Mesenchymal stem cell (in vitro differentiated cells and primary cell): ENCODE measurements around the gene DOK7.

Source experiments
- DNase-seq: peaks from one replicate; pipeline ENCODE4 v3.0.0-alpha.2; 2013
- H2AFZ ChIP-seq: one replicate; pipeline ENCODE4 v1.6.1; 2013; ENCODE audit warnings: low read depth, mild to moderate bottlenecking, control low read depth, inconsistent platforms, low read length, moderate library complexity
- H2AK5ac ChIP-seq: 2 replicates; pipeline ENCODE4 v1.6.1; 2013; ENCODE audit warnings: low read length, moderate library complexity, mild to moderate bottlenecking, inconsistent platforms; ENCODE audit not compliant: severe bottlenecking
- H2BK120ac ChIP-seq: one replicate; pipeline ENCODE4 v1.6.1; 2013; ENCODE audit warnings: low read depth, mild to moderate bottlenecking, inconsistent platforms, low read length, moderate library complexity
- H2BK12ac ChIP-seq, 2 experiments: one replicate each; pipeline ENCODE4 v1.6.1; 2013; ENCODE audit warnings: inconsistent platforms in 2 of 2, low read length in 2 of 2, mild to moderate bottlenecking in 2 of 2, moderate library complexity in 2 of 2, control low read depth in 1 of 2
- H2BK15ac ChIP-seq: one replicate; pipeline ENCODE4 v1.6.1; 2013; ENCODE audit warnings: mild to moderate bottlenecking, low read depth, inconsistent platforms; ENCODE audit not compliant: poor library complexity, severe bottlenecking
- H2BK5ac ChIP-seq: 2 replicates; pipeline ENCODE4 v1.6.1; 2013; ENCODE audit warnings: low read depth, mild to moderate bottlenecking, low read length, control low read depth, inconsistent platforms; ENCODE audit not compliant: poor library complexity, severe bottlenecking
- H3K14ac ChIP-seq, 2 experiments: one replicate each; pipeline ENCODE4 v1.6.1; 2013; ENCODE audit warnings: inconsistent platforms in 2 of 2, low read length in 2 of 2, control low read depth in 1 of 2, mild to moderate bottlenecking in 1 of 2, moderate library complexity in 1 of 2
- H3K18ac ChIP-seq, 2 experiments: one replicate each; pipeline ENCODE4 v1.6.1; 2013; ENCODE audit warnings: inconsistent platforms in 2 of 2, low read length in 2 of 2, control low read depth in 1 of 2, low read depth in 1 of 2, mild to moderate bottlenecking in 1 of 2
- H3K23ac ChIP-seq, 2 experiments: one replicate each; pipeline ENCODE4 v1.6.1; 2013; ENCODE audit warnings: inconsistent platforms in 2 of 2, low read length in 2 of 2, mild to moderate bottlenecking in 2 of 2, moderate library complexity in 2 of 2, control low read depth in 1 of 2
- H3K27ac ChIP-seq: 2 replicates; pipeline ENCODE4 v1.5.1; 2013; ENCODE audit warnings: mild to moderate bottlenecking, moderate library complexity, low read length, control low read depth, inconsistent platforms; ENCODE audit not compliant: poor library complexity, severe bottlenecking
- H3K27me3 ChIP-seq, 2 experiments: 2 replicates each; pipeline versions ENCODE4 v1.6.1 to v1.7.0; 2013; ENCODE audit warnings: low read length in 2 of 2, mild to moderate bottlenecking in 2 of 2, moderate library complexity in 2 of 2, control low read depth in 1 of 2, inconsistent platforms in 1 of 2; ENCODE audit not compliant: control insufficient read depth in 1 of 2, insufficient read depth in 1 of 2
- H3K36me3 ChIP-seq, 2 experiments: 2 replicates each; pipeline versions ENCODE4 v1.6.1 to v1.7.0; 2013; ENCODE audit warnings: low read length in 2 of 2, control low read depth in 1 of 2, inconsistent platforms in 1 of 2, low read depth in 1 of 2, mild to moderate bottlenecking in 1 of 2; ENCODE audit not compliant: insufficient read depth in 2 of 2, control insufficient read depth in 1 of 2
- H3K4ac ChIP-seq, 2 experiments: one replicate each; pipeline ENCODE4 v1.6.1; 2013; ENCODE audit warnings: inconsistent platforms in 2 of 2, low read length in 2 of 2, mild to moderate bottlenecking in 2 of 2, moderate library complexity in 2 of 2, control low read depth in 1 of 2, low read depth in 1 of 2
- H3K4me1 ChIP-seq: 2 replicates; pipeline ENCODE4 v1.6.1; 2013; ENCODE audit warnings: low read depth, low read length, control low read depth; ENCODE audit not compliant: control insufficient read depth, insufficient read depth
- H3K4me2 ChIP-seq: 2 replicates; pipeline ENCODE4 v1.6.1; 2013; ENCODE audit warnings: low read length, mild to moderate bottlenecking, inconsistent platforms; ENCODE audit not compliant: poor library complexity, severe bottlenecking
- H3K4me3 ChIP-seq, 2 experiments: 2 replicates each; pipeline versions ENCODE4 v1.5.1 to v1.7.0; 2013; ENCODE audit warnings: low read length in 2 of 2, mild to moderate bottlenecking in 2 of 2, control low read depth in 1 of 2, low read depth in 1 of 2; ENCODE audit not compliant: insufficient read depth in 1 of 2
- H3K79me1 ChIP-seq: replicated peaks from 2 replicates; pipeline ENCODE4 v1.6.1; 2013; ENCODE audit warnings: mild to moderate bottlenecking, control low read depth, low read length, inconsistent platforms; ENCODE audit not compliant: poor library complexity, severe bottlenecking
- H3K9ac ChIP-seq: 2 replicates; pipeline ENCODE4 v1.7.0; 2013; ENCODE audit warnings: mild to moderate bottlenecking, low read length, moderate library complexity
- H3K9me3 ChIP-seq: 2 replicates; pipeline ENCODE4 v1.7.0; 2013; ENCODE audit warnings: mild to moderate bottlenecking, low read length; ENCODE audit not compliant: control insufficient read depth
- H4K8ac ChIP-seq: one replicate; pipeline ENCODE4 v1.6.1; 2013; ENCODE audit warnings: inconsistent platforms, mild to moderate bottlenecking, low read length, moderate library complexity
- H4K91ac ChIP-seq: one replicate; pipeline ENCODE4 v1.6.1; 2013; ENCODE audit warnings: mild to moderate bottlenecking, low read length, inconsistent platforms
- WGBS: methylation state at CpG from one replicate; pipeline ENCODE4 v1.1.7; 2013; ENCODE audit warnings: mixed read lengths; 5-methylcytosine and 5-hydroxymethylcytosine counted together

The DOK7 gene

GRCh38 chr4:3440979-3441500 lies 22.1 kb upstream of the DOK7 start:
- H3K18ac ChIP-seq, result no peak overlapping the region
- H4K8ac ChIP-seq, result no peak overlapping the region

DNA sequence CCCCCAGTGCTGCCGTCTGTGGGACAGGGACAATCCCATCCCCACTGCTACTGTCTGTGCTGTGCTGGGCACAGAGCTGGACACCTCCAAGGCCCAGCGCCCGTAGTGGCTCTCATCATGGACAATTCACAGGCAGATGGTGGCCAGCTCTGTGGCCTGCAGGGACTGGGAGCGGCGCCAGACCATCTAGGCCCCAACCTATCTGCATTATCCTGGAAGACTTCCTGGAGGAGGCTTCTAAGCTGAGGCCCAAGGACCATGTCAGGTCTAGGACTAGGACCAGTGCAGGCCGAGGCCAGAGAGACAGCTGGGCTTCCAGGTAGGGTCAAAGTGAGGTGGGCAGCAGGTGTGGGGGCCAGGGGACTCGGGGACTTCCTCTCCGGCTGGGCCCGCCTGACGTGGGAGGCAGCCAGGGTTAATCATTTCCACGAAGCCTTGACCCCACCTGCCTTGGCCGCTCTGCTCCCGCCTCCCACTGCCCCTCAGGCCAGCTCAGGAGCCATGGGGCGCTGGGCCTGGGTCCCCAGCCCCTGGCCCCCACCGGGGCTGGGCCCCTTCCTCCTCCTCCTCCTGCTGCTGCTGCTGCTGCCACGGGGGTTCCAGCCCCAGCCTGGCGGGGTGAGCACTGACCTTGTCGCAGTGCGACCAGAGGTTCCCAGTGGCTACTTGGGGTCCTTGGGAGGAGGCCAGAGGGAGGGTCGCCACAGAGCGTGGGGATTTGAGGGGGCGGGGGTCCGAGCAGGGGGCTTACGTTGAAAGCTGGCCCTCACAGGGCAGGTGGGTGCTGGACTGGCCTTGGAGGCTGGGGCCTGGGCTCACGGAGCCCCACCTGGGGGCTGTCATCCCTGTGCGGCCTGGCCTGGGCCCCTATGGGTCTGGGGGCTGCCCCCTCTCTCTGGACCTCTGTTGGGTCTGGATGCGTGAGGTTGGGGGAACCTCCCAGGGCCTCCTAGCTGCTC lies 21.3 kb upstream of the DOK7 start, which contains the start of gene HGFAC:
Gene HGFAC (plus strand): TSS at position 468 of the 959 bp plus-strand sequence. CDS start 34 bp downstream, at position 502.
- H3K36me3 ChIP-seq, result peaks cover 0 to 9% of the 10 kb centered on the region in 2 experiments
- no peak within 1 kb of the TSS for H2BK12ac ChIP-seq
- 90% methylated on average over 27 of the region's 27 CpGs for WGBS
- H4K8ac ChIP-seq, result no peak within 1 kb of the TSS
- H2BK5ac ChIP-seq, result no peak within 1 kb of the TSS
- H3K9me3 ChIP-seq, result no peaks in the 10 kb centered on the region
- peak within 1 kb of the TSS; percentile 21 for H2BK15ac ChIP-seq
- no peak within 1 kb of the TSS for H2AFZ ChIP-seq
- no peak within 1 kb of the TSS for H3K4ac ChIP-seq
- peak within 1 kb of the TSS; percentile 46 for H2AK5ac ChIP-seq
- DNase-seq, result no peak
- H3K23ac ChIP-seq, result no peak within 1 kb of the TSS
- H2BK120ac ChIP-seq, result no peak within 1 kb of the TSS
- H3K18ac ChIP-seq, result no peak within 1 kb of the TSS
- H3K79me1 ChIP-seq, result no peaks in the 10 kb centered on the region
- no peak within 1 kb of the TSS for H3K4me3 ChIP-seq
- H3K9ac ChIP-seq, result no peak within 1 kb of the TSS
- no peak within 1 kb of the TSS for H3K14ac ChIP-seq
- H3K27ac ChIP-seq, result no peak within 1 kb of the TSS
- peaks cover 0 to 7% of the 10 kb centered on the region in 2 experiments for H3K27me3 ChIP-seq
- no peak within 1 kb of the TSS for H4K91ac ChIP-seq
- no peak within 1 kb of the TSS for H3K4me2 ChIP-seq
- peaks cover 37% of the 10 kb centered on the region for H3K4me1 ChIP-seq

More at GRCh38 chr4:3440979-3441500, 22.1 kb upstream of the DOK7 start:
- Histone ChIP-seq H3K4me3 (no peak overlapping the region), H3K4ac (no peak overlapping the region), H4K91ac (no peak overlapping the region), H3K36me3 (peaks cover 0 to 9% of the 10 kb centered on the region in 2 experiments), H3K27ac (no peak overlapping the region), H3K27me3 (peaks cover 0 to 7% of the 10 kb centered on the region in 2 experiments), H3K23ac (no peak overlapping the region), H2BK15ac (no peak overlapping the region), H3K14ac (no peak overlapping the region), H3K79me1 (no peaks in the 10 kb centered on the region), H3K4me1 (peaks cover 44% of the 10 kb centered on the region), H2AFZ (no peak overlapping the region), H3K4me2 (no peak overlapping the region), H3K9me3 (no peaks in the 10 kb centered on the region), H3K9ac (no peak overlapping the region), H2AK5ac (no peak overlapping the region), H2BK120ac (no peak overlapping the region), H2BK12ac (no peak overlapping the region), H2BK5ac (no peak overlapping the region)
- DNase-seq, result peak; percentile 13
- 87% methylated on average over 15 of the region's 15 CpGs for WGBS

DNA sequence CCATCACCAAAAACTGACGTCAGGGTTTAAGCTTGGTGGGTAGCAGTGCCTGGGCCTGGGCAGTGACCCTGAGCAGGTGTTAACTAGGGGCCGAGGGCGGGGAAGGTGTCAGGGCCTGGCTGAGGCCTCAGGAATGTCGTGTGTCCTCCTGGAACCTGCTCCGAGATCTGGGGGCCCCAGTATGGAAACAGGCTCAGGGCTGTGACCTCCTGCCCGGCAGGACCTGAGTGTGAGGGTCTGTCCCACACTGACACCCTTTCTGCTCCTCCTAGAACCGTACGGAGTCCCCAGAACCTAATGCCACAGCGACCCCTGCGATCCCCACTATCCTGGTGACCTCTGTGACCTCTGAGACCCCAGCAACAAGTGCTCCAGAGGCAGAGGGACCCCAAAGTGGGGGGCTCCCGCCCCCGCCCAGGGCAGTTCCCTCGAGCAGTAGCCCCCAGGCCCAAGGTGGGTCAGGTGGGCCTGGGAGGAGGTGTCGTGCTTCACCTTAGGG lies 20.6 kb upstream of the DOK7 start:
- 72% methylated on average over 13 of the region's 14 CpGs for whole genome bisulfite sequencing

More for the DNA sequence above, 20.6 kb upstream of the DOK7 start:
- no peak overlapping the region for H3K4ac ChIP-seq
- no peaks in the 10 kb centered on the region for H3K79me1 ChIP-seq
- peak overlapping the region; percentile 46 for H2AK5ac ChIP-seq
- H3K18ac ChIP-seq, result no peak overlapping the region
- H2BK15ac ChIP-seq, result no peak overlapping the region
- H4K8ac ChIP-seq, result no peak overlapping the region
- DNase-seq, result no peak
- H2BK120ac ChIP-seq, result no peak overlapping the region
- H2BK5ac ChIP-seq, result no peak overlapping the region
- no peak overlapping the region for H3K14ac ChIP-seq
- H2BK12ac ChIP-seq, result no peak overlapping the region
- no peak overlapping the region for H3K4me2 ChIP-seq
- no peak overlapping the region for H2AFZ ChIP-seq
- no peak overlapping the region for H3K27ac ChIP-seq
- peaks cover 0 to 6% of the 10 kb centered on the region in 2 experiments for H3K36me3 ChIP-seq
- H3K27me3 ChIP-seq, result peaks cover 0 to 7% of the 10 kb centered on the region in 2 experiments
- no peak overlapping the region for H4K91ac ChIP-seq
- H3K4me3 ChIP-seq, result no peak overlapping the region
- no peak overlapping the region for H3K9ac ChIP-seq
- no peak overlapping the region for H3K23ac ChIP-seq
- H3K4me1 ChIP-seq, result peaks cover 32% of the 10 kb centered on the region
- H3K9me3 ChIP-seq, result no peaks in the 10 kb centered on the region
